Neural crest cell (in vitro differentiated cells): ENCODE results near the gene COPS7A. TPM values are rescaled to one million over a fixed set of nuclear protein-coding genes. Genes with fewer than 3 reads are reported as not detected.

Experiments used
- DNase-seq: peaks from one replicate; pipeline ENCODE4 v3.0.0; 2021; ENCODE audit warnings: low read depth, mixed read lengths, low spot score
- H3K27ac Mint-ChIP-seq: one replicate; pipeline ENCODE4 v1.8.0; 2021; ENCODE audit warnings: mild to moderate bottlenecking, mixed read lengths; ENCODE audit not compliant: unreplicated experiment
- H3K27me3 Mint-ChIP-seq: 2 replicates; pipeline ENCODE4 v1.8.0; 2021; ENCODE audit warnings: low read depth, mild to moderate bottlenecking, mixed read lengths
- H3K36me3 Mint-ChIP-seq: 2 replicates; pipeline ENCODE4 v1.8.0; 2021; ENCODE audit warnings: low read depth, mild to moderate bottlenecking, mixed read lengths
- H3K4me1 Mint-ChIP-seq: 2 replicates; pipeline ENCODE4 v1.8.0; 2021; ENCODE audit warnings: mixed read lengths
- H3K4me3 Mint-ChIP-seq: one replicate; pipeline ENCODE4 v1.8.0; 2021; ENCODE audit warnings: mild to moderate bottlenecking, mixed read lengths
- H3K9me3 Mint-ChIP-seq: 2 replicates; pipeline ENCODE4 v1.8.0; 2021; ENCODE audit warnings: mixed read lengths
- CTCF ChIP-seq: fragments of 200-600 bp; sonication (generic); conservative IDR thresholded peaks from 2 replicates; pipeline ENCODE4 v1.5.0; 2021; ENCODE audit warnings: antibody characterized with exemption, mild to moderate bottlenecking
- long read RNA-seq: library from polyadenylated mRNA; unstranded; transcript quantifications from one replicate; pipeline ENCODE4 v2.0.0, GENCODE V29; 2020
- total RNA-seq: library from RNA; stranded (reverse); gene quantifications from 2 replicates; pipeline ENCODE4 v1.2.1, GENCODE V29; 2021

Gene COPS7A, protein sequence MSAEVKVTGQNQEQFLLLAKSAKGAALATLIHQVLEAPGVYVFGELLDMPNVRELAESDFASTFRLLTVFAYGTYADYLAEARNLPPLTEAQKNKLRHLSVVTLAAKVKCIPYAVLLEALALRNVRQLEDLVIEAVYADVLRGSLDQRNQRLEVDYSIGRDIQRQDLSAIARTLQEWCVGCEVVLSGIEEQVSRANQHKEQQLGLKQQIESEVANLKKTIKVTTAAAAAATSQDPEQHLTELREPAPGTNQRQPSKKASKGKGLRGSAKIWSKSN
- total RNA-seq, result 37.5 and 37.7 TPM in 2 replicates
- long read RNA-seq, transcript COPS7A-210 (8 exons, 1,832 nt), result minor isoform, 5 of 32 reads
- long read RNA-seq, transcript COPS7A-215 (8 exons, 2,127 nt), result major isoform, 13 of 32 reads
- long read RNA-seq, partial matches to known transcripts, result 5 of 32 reads
- long read RNA-seq, other reads (novel, unspliced or antisense), result 2 of 32 reads

GRCh38 chr12:6723607-6724408 lies at the start of gene COPS7A:
Gene COPS7A, plus strand, starts transcription at chr12:6724046. Its CDS starts 611 bp downstream, at chr12:6724657.
- H3K27ac Mint-ChIP-seq, result peak within 1 kb of the TSS; percentile 98
- H3K4me3 Mint-ChIP-seq, result peak within 1 kb of the TSS; percentile 88
- H3K9me3 Mint-ChIP-seq, result no peaks in the 10 kb centered on the region
- no peak for TF ChIP-seq CTCF
- peaks cover 6% of the 10 kb centered on the region for H3K27me3 Mint-ChIP-seq
- DNase-seq, result peak; percentile 89
- H3K36me3 Mint-ChIP-seq, result peaks cover 3% of the 10 kb centered on the region
- H3K4me1 Mint-ChIP-seq, result peaks cover 19% of the 10 kb centered on the region

DNA sequence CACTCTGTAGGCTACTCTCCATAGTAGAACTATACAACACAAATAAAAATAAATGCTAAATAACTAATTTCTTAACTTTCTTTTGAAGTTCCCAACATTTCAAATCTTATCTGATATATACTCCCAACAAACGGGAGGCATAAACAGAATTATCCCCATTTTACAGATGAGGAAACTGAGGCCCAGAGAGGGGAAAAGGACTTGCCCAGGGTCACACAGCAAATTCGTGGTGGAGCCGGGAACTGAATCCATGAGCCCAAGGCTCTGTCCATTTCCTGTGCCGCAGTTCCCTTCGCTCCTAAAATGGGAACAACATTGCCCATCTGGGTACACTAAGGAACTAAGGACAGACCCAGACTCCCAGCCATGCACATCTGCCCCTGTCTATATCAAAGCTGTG lies 46.9 kb upstream of the COPS7A start:
- no peak for DNase-seq
- TF ChIP-seq CTCF, result no peak
- Mint-ChIP-seq H3K4me3 (no peak overlapping the region), H3K4me1 (no peaks in the 10 kb centered on the region), H3K36me3 (peaks cover 16% of the 10 kb centered on the region), H3K27me3 (no peaks in the 10 kb centered on the region), H3K9me3 (no peaks in the 10 kb centered on the region), H3K27ac (no peak overlapping the region)

GRCh38 chr12:6684609-6685008 lies 39.2 kb upstream of the COPS7A start:
- Mint-ChIP-seq H3K4me3 (peak overlapping the region; percentile 79), H3K36me3 (peaks cover 2% of the 10 kb centered on the region), H3K4me1 (peaks cover 35% of the 10 kb centered on the region), H3K27me3 (peaks cover 3% of the 10 kb centered on the region), H3K9me3 (no peaks in the 10 kb centered on the region), H3K27ac (no peak overlapping the region)
- peak; percentile 78 for TF ChIP-seq CTCF
- peak; percentile 32 for DNase-seq

GRCh38 chr12:6685814-6686213 lies 38.0 kb upstream of the COPS7A start:
- H3K27me3 Mint-ChIP-seq, result peaks cover 4% of the 10 kb centered on the region
- peaks cover 43% of the 10 kb centered on the region for H3K4me1 Mint-ChIP-seq
- peaks cover 2% of the 10 kb centered on the region for H3K36me3 Mint-ChIP-seq
- TF ChIP-seq CTCF, result no peak
- DNase-seq, result no peak
- peak overlapping the region; percentile 99 for H3K4me3 Mint-ChIP-seq
- H3K9me3 Mint-ChIP-seq, result no peaks in the 10 kb centered on the region
- H3K27ac Mint-ChIP-seq, result no peak overlapping the region

DNA sequence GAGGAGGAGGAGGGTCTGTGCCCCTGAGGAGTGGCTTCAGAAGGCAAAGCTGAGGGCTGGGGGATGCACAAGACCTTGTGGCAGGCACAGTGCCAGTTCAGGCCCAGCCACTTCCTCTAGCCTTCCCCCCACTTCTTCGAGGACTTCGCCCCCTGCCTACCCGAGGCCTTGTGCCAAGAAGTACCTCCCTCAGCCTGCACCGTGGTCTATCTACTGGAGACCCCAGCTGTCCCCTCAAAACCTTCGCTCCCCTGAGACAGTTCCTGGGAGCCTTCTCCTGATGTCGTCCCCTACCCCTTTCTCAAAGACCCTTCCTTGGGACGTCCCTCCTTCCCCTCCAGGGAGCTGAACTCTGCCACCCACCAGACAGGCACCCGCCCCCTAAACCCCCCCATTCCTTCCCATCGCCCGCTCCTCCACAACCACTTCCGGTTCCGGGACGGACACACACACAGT lies 35.3 kb upstream of the COPS7A start:
- DNase-seq, result no peak
- peak overlapping the region; percentile 99 for H3K4me3 Mint-ChIP-seq
- H3K27me3 Mint-ChIP-seq, result peaks cover 4% of the 10 kb centered on the region
- peak overlapping the region; percentile 95 for H3K27ac Mint-ChIP-seq
- TF ChIP-seq CTCF, result no peak
- H3K4me1 Mint-ChIP-seq, result peaks cover 54% of the 10 kb centered on the region
- H3K36me3 Mint-ChIP-seq, result peaks cover 2% of the 10 kb centered on the region
- H3K9me3 Mint-ChIP-seq, result no peaks in the 10 kb centered on the region
